AG08395 (cell line): ENCODE data around the gene DNAJC7.
A peak's percentile ranks its signal among the peaks of the same experiment; 100 is the strongest.
"Not testable (repeated sequence)": the region's sequence is repeated elsewhere in the genome, so short reads cannot be mapped to it uniquely, and the experiment has no call there.

Source experiments
- DNase-seq: peaks from one replicate; pipeline ENCODE4 v3.0.0; 2012; ENCODE audit warnings: mixed read lengths, low spot score

Gene DNAJC7

DNA sequence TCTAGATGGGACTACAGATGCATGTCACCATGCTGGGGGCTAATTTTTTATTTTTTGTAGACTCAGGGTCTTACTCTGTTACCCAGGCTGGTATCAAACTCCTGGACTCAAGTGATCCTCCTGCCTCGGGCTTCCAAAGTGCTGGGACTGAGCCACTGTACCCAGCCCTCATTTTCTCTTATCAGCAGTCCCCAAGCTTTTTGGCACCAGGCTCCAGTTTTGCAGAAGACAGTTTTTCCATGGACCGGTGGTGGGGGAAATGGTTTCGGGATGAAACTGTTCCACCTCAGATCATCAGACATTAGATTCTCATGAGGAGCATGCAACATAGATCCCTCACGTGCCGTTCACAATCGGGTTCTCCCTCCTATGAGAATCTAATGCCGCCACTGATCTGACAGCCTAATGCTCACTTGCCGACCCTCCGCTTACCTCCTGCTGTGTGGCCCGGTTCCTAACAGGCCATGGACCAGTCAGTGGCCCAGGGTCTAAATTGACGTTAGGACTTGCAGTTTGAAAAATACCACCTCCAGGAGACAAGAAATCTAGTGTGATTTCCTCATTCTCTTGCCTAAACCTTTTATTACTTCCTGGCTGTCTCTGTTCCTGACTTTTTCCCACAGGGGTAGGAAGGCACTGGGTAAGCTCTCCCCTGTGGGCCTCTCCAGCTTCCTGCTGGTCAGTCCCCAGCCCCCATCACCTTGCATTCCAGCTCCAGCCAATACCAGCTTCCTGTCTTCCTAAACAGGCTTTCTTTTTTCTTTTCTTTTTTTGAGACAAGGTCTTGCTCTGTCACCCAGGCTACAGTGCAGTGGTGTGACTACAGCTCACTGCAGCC lies 60.0 kb downstream of the DNAJC7 start:
- no peak for DNase-seq

DNA sequence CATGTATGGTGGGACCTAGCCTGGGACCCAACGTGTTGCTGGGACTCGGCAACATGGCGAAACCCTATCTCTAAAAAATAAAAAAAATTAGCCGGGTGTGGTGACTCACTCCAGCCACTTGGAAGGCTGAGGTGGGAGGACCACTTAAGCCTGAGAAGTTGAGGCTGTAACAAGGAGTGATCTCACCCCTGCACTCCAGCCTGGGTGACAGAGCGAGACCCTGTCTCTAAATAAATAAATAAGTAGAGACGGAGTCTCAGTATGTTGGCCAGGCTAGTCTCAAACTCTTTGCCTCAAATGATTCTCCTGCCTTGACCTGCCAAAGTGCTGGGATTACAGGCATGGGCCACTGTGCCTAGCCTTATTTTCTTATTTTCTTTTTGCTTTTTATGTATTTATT lies 60.7 kb downstream of the DNAJC7 start:
- no peak for DNase-seq

DNA sequence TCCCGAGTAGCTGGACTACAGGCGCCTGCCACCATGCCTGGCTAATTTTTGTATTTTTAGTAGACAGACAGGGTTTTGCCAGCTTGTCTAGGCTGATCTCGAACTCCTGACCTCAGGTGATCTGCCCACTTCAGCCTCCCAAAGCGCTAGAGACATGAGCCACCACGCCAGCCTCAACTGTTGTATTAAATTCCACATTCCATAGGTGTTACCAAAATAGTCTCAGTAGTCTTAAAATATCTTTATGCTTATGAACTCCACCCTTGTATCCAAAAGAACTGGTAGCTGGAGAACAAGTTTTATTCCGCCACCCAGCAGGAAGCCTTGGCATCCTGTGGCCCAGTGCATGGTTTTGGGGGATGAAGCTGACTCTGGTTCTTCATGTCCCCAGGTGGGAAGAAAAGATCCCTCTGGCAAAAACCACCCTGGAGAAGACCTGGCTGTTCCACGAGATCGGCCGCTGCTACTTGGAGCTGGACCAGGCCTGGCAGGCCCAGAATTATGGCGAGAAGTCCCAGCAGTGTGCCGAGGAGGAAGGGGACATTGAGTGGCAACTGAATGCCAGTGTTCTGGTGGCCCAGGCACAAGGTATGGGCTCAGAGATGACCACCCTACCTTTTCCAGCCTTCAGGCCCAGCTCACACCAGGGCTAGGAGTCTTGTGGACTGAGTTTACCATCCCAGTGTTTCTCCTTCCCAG lies 68.3 kb downstream of the DNAJC7 start:
- no peak for DNase-seq

DNA sequence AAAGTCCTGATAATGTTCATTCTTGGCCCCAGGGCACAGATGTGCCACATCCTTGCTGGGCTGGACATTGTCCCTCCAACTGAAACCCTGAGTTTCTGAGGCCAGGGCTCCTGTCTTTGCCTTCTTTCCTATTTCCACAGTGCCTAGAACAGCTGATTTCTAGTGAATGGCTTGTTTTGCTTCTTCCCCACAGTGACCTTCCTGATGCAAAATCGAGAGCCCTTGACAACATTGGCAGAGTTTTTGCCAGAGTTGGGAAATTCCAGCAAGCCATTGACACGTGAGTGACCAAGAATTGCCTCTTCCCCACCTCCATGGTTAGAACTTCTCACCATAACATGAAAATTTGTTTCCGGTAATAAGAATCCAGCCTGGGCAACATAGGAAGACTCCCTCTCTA lies 72.3 kb downstream of the DNAJC7 start:
- DNase-seq, result no peak

DNA sequence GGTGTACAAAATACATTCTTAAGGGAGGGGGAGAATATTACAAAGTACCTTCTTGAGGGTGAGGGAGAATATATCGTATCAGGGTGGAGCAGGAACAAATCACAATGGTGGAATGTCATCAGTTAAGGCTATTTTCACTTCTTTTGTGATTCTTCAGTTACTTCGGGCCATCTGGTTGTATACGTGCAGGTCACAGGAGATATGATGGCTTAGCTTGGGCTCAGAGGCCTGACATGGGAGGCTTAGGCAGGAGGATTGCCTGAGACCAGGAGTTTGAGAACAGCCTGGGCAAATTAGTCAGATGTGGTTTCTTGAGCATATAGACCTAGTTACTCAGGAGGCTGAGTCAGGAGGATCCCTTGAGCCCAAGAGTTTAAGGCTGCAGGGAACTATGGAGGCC lies 73.7 kb downstream of the DNAJC7 start:
- no peak for DNase-seq

DNA sequence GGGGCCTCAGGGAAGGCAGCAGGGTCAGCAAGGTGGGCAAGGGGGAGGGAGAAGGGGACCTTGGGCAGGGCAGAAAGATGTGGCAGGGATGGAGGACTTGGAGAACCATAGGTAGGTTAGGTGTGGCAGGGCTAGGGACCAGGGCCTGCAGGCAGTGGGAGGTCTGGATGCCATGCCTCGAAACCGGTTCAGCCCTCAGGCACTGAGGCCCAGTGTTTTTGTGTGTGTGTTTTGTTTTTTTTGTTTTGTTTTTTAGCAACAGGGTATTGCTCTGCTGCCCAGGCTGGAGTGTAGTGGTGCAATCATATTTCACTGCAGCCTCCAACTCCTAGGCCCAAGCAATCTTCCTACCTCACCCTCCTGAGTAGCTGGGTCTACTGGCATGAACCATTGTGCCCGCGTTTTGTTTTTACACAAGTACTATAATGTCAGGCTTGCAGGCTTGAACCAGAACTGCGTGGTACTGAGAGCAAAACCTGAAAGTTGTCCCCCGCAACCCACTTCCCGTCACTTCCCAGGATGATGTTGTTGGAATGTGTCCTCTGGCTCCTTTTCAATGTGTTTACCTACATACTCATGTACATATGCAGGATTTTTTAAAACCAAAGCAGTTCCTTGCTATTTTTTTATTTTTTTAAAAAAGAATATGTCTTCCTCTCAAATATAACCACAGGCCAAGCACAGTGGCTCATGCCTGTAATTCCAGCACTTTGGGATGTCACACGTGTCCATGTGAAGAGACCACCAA lies 74.4 kb downstream of the DNAJC7 start:
- no peak for DNase-seq

DNA sequence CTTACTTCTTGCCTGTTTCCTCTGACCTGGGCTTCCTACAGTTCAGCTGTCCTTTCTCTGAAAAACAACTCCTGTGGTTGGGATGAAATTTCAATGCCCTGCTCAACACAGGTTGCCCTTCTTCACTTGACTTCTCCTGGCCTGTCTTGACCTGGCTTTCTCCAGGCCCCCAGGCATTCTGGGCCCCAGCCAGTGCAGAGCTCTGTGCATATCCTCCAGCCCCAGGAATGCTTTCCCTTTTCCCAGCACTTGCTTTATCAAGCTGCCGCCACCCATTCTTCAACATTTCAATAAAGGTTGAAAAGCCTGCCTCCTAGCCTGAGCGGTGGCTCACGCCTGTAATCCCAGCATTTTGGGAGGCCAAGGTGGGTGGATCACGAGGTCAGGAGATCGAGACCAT lies 76.1 kb downstream of the DNAJC7 start:
- DNase-seq, result no peak

DNA sequence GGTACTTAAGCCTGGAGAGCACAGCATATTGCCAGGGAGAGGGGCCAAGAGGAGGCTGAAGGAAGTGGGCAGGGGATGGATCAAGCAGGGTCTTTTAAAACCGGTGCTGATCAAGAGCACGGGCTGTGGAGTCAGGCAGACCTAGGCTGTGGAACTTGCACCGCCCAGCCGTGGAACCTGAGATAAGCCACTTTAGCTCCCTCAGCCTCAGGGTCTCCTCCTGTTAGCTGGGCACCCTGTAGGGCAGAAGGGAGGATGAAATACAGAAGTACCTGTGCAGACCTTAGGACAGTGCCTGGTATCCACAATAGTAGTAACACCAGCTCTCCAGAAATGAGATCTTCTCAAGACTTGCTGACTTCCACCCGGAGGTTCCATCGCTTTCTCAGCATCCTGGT lies 77.5 kb downstream of the DNAJC7 start:
- DNase-seq, result no peak

DNA sequence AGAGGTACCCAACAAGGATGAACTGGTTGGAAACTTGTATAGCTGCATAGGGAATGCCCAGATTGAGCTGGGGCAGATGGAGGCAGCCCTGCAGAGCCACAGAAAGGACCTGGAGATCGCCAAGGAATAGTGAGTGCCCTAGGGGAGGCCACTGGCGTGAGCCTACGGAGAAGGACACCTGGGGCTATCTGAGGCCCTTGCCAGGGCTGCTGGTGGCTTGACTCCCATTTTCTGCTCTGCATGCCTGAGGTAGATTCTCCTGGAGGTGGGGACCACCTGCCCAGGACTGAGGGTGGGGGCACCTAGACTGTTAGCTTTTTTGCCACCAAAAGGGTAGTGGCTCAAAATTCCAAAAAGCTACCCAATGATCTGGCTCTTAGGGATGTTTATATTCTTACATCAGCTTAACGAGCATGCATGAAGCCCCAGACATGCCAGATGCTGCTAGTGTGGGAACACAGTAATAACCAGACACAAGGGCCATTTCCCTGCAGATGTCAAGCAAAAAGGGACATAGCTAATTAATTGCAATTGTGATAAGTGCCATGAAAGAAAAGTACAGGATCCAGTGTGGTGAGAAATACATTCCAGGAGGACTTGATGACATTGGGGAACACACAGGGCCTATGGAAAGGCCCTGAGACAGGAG lies 78.1 kb downstream of the DNAJC7 start:
- no peak for DNase-seq

DNA sequence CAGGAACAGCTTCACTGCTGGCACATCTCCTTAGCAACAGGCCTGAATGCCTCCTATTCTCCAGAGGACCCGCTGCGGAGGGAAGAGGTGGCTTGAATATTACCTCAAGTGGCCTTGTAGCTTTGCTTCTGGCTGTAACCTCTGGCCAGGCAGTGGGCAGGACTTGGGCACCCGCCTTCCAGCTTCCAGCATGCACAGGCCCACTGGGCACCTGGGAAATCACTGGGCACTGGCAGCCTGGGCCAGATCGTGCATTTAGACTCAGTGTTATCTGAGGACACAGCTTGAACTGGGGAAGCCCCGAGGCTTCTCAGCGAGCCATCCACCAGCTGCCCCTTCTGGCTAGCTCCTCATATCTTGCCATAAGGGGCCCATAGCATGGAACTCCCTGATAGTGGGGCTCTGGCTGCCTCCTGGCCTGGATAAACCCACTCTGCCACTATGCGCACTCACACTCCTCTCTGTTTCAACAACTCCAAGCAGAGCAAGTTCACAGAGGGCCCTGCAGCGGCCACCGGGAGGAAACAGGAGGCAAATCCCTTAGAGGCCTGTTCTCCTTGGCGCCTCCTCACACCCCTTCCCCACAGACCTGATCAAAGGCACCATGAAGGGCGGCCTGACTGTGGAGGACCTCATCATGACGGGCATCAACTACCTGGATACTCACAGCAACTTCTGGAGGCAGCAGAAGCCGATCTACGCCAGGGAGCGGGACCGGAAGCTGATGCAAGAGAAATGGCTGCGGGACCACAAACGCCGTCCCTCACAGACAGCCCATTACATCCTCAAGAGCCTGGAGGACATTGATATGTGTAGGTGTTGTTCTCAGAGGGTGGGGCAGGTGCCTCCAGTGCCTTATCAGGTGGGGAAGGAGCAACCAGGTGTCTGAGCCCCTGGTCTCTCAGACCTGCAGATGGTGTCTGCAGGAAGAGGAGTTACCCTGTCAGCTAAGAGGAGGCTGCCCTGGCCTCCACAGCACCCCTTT lies 79.0 kb downstream of the DNAJC7 start:
- DNase-seq, result no peak

DNA sequence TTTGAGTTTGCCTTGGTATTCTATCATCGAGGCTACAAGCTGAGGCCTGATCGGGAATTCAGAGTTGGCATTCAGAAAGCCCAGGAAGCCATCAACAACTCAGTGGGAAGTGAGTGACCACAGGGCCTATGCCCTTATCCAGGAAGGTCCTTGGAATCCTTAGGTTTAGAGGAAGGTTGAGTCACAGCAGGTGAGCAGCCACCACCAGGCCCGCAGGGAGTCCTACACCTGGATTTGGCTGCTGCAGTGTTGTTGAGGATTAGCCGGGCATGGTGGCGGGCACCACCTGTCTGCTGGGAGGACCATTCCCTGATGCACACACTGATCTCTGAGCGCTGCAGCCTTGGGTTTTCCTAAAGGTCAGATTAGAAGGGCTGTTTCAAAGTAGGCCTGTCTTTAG lies 81.6 kb downstream of the DNAJC7 start:
- no peak for DNase-seq

DNA sequence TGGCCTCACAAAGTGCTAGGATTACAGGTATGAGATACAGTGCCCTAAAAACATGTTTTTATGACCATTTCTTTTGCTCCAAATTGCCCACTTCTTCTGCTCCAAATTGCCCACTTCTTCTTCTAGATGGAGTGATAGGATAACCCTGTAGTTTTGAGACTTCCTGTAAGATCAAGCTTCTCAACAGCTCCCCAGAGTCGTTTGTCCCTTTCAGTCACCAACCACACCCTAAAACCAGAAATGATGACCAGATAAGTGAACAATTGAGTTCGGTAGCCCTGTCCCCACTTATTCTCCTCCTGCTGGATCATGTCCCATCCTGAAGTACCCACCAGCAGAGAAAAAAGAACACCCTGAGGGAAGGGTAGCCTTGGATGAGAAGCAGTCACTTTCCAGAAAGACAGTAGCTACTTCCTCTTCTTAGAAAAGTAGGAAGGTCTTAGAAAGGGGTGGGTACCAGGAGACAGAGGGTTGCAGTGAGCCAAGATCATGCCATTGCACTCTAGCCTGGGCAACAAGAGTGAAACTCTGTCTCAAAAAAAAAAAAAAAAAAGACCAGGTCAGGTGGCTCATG lies 84.3 kb downstream of the DNAJC7 start:
- no peak for DNase-seq

DNA sequence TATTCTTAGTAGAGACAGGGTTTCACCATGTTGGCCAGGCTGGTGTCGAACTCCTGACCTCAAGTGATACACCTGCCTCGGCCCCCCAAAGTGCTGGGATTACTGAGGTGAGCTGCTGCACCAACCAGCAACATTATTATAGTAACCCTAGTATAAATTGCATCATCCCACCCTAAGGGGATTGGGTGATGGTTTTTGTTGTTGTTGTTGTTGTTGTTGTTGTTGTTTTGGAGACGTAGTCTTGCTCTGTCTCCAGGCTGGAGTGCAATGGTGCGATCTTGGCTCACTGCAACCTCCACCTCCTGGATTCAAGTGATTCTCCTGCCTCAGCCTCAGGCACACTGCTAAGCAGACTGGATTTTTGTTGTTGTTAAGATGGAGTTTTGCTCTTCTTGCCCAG lies 85.5 kb downstream of the DNAJC7 start:
- not testable (repeated sequence) for DNase-seq

DNA sequence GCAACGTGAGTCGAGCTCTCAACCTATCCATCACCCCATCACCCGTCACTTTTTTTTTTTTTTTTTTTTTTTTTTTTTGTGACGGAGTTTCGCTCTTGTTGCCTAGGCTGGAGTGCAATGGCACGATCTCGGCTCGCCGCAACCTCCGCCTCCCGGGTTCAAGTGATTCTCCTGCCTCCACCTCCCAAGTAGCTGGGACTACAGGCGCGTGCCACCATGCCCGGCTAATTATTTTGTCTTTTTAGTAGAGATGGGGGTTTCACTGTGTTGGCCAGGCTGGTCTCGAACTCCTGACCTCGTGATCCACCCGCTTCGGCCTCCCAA lies 86.4 kb downstream of the DNAJC7 start:
- not testable (repeated sequence) for DNase-seq

DNA sequence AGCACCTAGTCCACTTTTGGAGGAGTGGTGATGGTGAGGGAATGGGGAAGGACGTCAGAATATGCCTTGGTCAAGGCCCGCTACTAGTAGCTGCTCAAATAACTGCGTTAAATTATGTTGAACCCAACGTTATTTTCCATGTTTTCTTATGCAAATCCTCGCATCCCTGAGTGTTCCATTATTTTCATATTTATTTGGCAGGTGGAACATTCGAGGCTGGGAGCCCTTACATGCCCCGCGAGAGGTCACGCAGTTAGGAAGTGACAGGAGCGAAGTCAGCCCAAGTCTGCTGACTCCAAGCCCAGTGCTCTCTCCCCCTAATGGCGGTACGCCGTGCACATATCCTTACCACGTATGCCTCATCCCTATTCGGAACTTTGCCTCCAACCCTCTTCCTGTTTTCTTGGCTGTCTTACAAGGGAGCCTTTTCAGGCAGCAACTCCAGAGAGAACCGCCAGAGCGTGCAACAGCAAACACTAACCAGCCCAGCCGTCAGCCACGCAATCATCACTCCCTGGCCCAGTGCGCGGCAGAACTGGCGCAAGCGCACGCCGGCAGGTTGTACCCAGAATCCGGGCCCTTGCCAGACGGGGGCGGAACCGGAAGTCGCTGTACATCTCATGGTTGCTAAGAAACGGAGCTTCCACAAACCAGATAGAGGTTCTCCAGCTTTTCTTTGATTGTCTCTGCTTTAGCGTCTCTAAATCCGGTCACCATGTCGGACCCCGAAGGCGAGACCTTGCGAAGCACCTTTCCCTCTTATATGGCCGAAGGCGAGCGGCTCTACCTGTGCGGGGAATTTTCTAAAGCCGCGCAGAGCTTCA lies 87.0 kb downstream of the DNAJC7 start, which contains the start of gene ODAD4:
TSS of gene ODAD4 (plus strand) at position 609 of the 824 bp plus-strand sequence. CDS start at position 716, 107 bp downstream.
- DNase-seq, result peak; percentile 100

DNA sequence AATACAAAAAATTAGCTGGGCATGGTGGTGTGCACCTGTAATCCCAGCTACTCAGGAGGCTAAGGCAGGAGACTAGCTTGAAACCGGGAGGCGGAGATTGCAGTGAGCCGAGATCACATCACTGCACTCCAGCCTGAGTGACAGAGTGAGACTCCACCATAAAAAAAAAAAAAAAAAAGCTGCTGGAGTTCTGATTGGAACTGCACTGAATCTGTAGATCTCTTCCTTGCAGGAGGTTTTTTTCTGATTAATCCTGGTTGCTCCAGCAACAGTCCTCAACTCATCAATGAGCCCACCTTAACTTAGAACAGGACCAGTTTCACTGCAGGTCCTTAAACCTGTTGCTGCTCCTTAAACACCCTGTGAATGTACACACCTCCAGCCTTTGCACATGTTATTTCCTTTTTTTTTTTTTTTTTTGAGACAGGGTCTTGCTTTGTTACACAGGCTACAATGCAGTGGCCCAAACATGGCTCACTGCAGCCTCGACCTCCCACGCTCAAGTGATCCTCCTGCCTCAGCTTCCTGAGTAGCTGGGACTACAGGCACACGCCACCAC lies 88.5 kb downstream of the DNAJC7 start:
- no peak for DNase-seq
